Erythroblast (primary cell): ENCODE results near the gene KCTD10.

Experiments used
- GATA1 ChIP-seq: IDR thresholded peaks from 2 replicates; pipeline ENCODE4 v1.6.1; 2011; ENCODE audit warnings: low read depth, mild to moderate bottlenecking, control low read depth, low read length, moderate library complexity
- POLR2A ChIP-seq: IDR thresholded peaks from 2 replicates; pipeline ENCODE4 v1.6.1; 2011; ENCODE audit warnings: mild to moderate bottlenecking, low read length

DNA sequence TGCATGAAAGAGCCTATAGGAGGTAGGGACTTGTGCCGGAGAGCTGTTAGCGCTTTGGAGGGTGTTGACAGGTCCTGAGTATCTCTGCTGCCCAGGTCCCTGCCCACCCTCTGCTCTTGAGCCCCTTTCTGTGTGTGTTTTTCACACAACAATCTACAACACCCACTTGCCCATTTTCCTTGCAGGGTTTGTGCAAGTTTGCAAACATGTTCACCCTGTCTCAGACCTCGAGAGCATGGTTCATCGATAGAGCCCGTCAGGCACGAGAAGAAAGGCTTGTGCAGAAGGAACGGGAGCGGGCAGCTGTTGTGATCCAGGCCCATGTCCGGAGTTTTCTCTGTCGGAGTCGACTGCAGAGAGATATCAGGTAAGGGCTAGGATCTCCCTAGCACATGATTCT, 6.2 kb upstream of the KCTD10 start:
- TF ChIP-seq POLR2A (no peak), GATA1 (no peak)
